HL-60 (cell line): Measurements from ENCODE around the gene PLCB1.

Experiments
- CTCF ChIP-seq: IDR thresholded peaks from one replicate; pipeline ENCODE4 v1.5.1; 2011; ENCODE audit warnings: low read length, control low read depth, inconsistent platforms; ENCODE audit not compliant: insufficient read depth
- GABPA ChIP-seq: IDR thresholded peaks from 2 replicates; pipeline ENCODE4 v1.6.1; 2012; ENCODE audit warnings: low read depth
- POLR2AphosphoS5 ChIP-seq: IDR thresholded peaks from 2 replicates; pipeline ENCODE4 v1.6.1; 2012; ENCODE audit warnings: low read depth
- REST ChIP-seq: IDR thresholded peaks from 2 replicates; pipeline ENCODE4 v1.6.1; 2012; ENCODE audit warnings: low read depth; ENCODE audit not compliant: insufficient replicate concordance

- TF ChIP-seq POLR2AphosphoS5 (no peak), CTCF (no peak), REST (no peak), GABPA (no peak)
Observed at GRCh38 chr20:8366303-8366923, 234.3 kb downstream of the PLCB1 start.
